CD4-positive, CD25-positive, alpha-beta regulatory T cell (primary cell): ENCODE results near the gene MCL1. TPM values are rescaled to one million over a fixed set of nuclear protein-coding genes. Genes with fewer than 3 reads are reported as not detected.
"Not testable (repeated sequence)": the region's sequence is repeated elsewhere in the genome, so short reads cannot be mapped to it uniquely, and the experiment has no call there.

Source experiments
- ATAC-seq, 2 donors: fragments of 150-1000 bp; cut with Tn5 transposase; one replicate each; pipeline ENCODE4 v1.10.0; 2021; ENCODE audit warnings: low read depth in 2 of 2, moderate number of reproducible peaks in 2 of 2, moderate library complexity in 1 of 2
- DNase-seq, 3 donors: peaks; one replicate each; pipeline versions ENCODE4 v3.0.0 to v3.0.0-alpha.2; 2012 to 2022; ENCODE audit warnings: mixed read lengths in 1 of 3
- H3K27ac ChIP-seq: one replicate; pipeline ENCODE4 v1.7.0; 2013; ENCODE audit warnings: mild to moderate bottlenecking, low read length; ENCODE audit not compliant: insufficient read depth, poor library complexity, severe bottlenecking
- H3K27me3 ChIP-seq: one replicate; pipeline ENCODE4 v1.7.0; 2013; ENCODE audit warnings: low read length; ENCODE audit not compliant: control insufficient read depth, insufficient read depth
- H3K36me3 ChIP-seq: one replicate; pipeline ENCODE4 v1.7.0; 2013; ENCODE audit warnings: mild to moderate bottlenecking, low read length, moderate library complexity; ENCODE audit not compliant: control insufficient read depth, insufficient read depth
- H3K4me1 ChIP-seq: 2 replicates; pipeline ENCODE4 v1.7.0; 2013; ENCODE audit warnings: mild to moderate bottlenecking, low read length; ENCODE audit not compliant: insufficient read depth, control insufficient read depth, poor library complexity, severe bottlenecking
- H3K4me3 ChIP-seq: one replicate; pipeline ENCODE4 v1.7.0; 2013; ENCODE audit warnings: low read depth, mild to moderate bottlenecking, low read length, moderate library complexity
- H3K9me3 ChIP-seq, 2 experiments: 1 replicate in 1 of 2; 2 replicates in 1 of 2; pipeline ENCODE4 v1.7.0; 2013; ENCODE audit warnings: low read length in 2 of 2, mild to moderate bottlenecking in 1 of 2, moderate library complexity in 1 of 2; ENCODE audit not compliant: control insufficient read depth in 2 of 2
- H3K27ac Mint-ChIP-seq, 3 donors: one replicate each; pipeline ENCODE4 v1.8.0; 2020 to 2022; ENCODE audit warnings: mild to moderate bottlenecking in 3 of 3, mixed read lengths in 3 of 3, moderate library complexity in 2 of 3
- H3K27me3 Mint-ChIP-seq: one replicate; pipeline ENCODE4 v1.8.0; 2022; ENCODE audit warnings: mild to moderate bottlenecking, mixed read lengths
- H3K36me3 Mint-ChIP-seq: one replicate; pipeline ENCODE4 v1.8.0; 2020; ENCODE audit warnings: mixed read lengths
- H3K4me1 Mint-ChIP-seq, 4 donors: one replicate each; pipeline ENCODE4 v1.8.0; 2020 to 2022; ENCODE audit warnings: mixed read lengths in 4 of 4, mild to moderate bottlenecking in 1 of 4
- H3K4me3 Mint-ChIP-seq, 4 donors: one replicate each; pipeline ENCODE4 v1.8.0; 2020 to 2022; ENCODE audit warnings: mild to moderate bottlenecking in 4 of 4, mixed read lengths in 4 of 4, moderate library complexity in 3 of 4
- H3K9me3 Mint-ChIP-seq, 7 donors: one replicate each; pipeline ENCODE4 v1.8.0; 2020 to 2022; ENCODE audit warnings: mixed read lengths in 7 of 7, mild to moderate bottlenecking in 3 of 7, moderate library complexity in 2 of 7
- polyA plus RNA-seq, 4 donors: library from polyadenylated mRNA; unstranded; fragments of 300-500 nt; fragmentation: Illumina TruSeq; gene quantifications; one replicate each; pipeline ENCODE4 v1.2.3, GENCODE V29; 2021
- total RNA-seq: library from RNA; stranded (reverse); gene quantifications from one replicate; pipeline ENCODE4 v1.2.3, GENCODE V29; 2022

MCL1 gene
- total RNA-seq: 764 TPM
- polyA plus RNA-seq: 100 to 1,000 TPM; 167 to 209 (median 178) TPM

GRCh38 chr1:150579110-150579944 lies at the start of gene MCL1:
TSS of gene MCL1 (minus strand) at chr1:150579610. CDS start at chr1:150579530, 80 bp downstream.
- H3K36me3 ChIP-seq: peaks cover 45% of the 10 kb centered on the region
- DNase-seq: peak; percentile 82 to 95 (median 83)
- Mint-ChIP-seq H3K4me1 (peaks cover 11 to 33% (median 25%) of the 10 kb centered on the region in 4 donors), H3K27me3 (peaks cover 9% of the 10 kb centered on the region), H3K9me3 (peaks cover 0 to 3% (median 0%) of the 10 kb centered on the region in 7 donors), H3K27ac (peak within 1 kb of the TSS; percentile 97 to 99 (median 98)), H3K36me3 (peaks cover 47% of the 10 kb centered on the region), H3K4me3 (peak within 1 kb of the TSS; percentile 98 to 100 (median 99))
- peak within 1 kb of the TSS; percentile 99 for H3K4me3 ChIP-seq
- H3K27me3 ChIP-seq: no peaks in the 10 kb centered on the region
- no peaks in the 10 kb centered on the region for H3K9me3 ChIP-seq
- peak within 1 kb of the TSS; percentile 95 for H3K27ac ChIP-seq
- peaks cover 22% of the 10 kb centered on the region for H3K4me1 ChIP-seq
- peak; percentile 82 to 88 for ATAC-seq

- H3K36me3 Mint-ChIP-seq: peaks cover 25% of the 10 kb centered on the region
- H3K9me3 ChIP-seq: no peaks in the 10 kb centered on the region
- peak overlapping the region; percentile 96 for H3K4me3 ChIP-seq
- peaks cover 12% of the 10 kb centered on the region for H3K4me1 ChIP-seq
- no peaks in the 10 kb centered on the region for H3K27me3 Mint-ChIP-seq
- no peak for DNase-seq
- no peak overlapping the region for H3K27ac Mint-ChIP-seq
- H3K27ac ChIP-seq: peak overlapping the region; percentile 99
- no peak overlapping the region for H3K4me3 Mint-ChIP-seq
- peaks cover 0 to 1% (median 0%) of the 10 kb centered on the region in 7 donors for H3K9me3 Mint-ChIP-seq
- no peaks in the 10 kb centered on the region for H3K27me3 ChIP-seq
- H3K4me1 Mint-ChIP-seq: peaks cover 4 to 28% (median 10%) of the 10 kb centered on the region in 4 donors
- ATAC-seq: no peak
- H3K36me3 ChIP-seq: peaks cover 37% of the 10 kb centered on the region
Observed at GRCh38 chr1:150628766-150629114, 49.3 kb upstream of the MCL1 start.

- Mint-ChIP-seq H3K27ac (peak overlapping the region in 2 of 3 donors; percentile 20 to 29), H3K4me3 (peak overlapping the region in 2 of 4 donors; percentile 23 to 42), H3K4me1 (peaks cover 4 to 30% (median 15%) of the 10 kb centered on the region in 4 donors), H3K9me3 (peaks cover 0 to 1% (median 0%) of the 10 kb centered on the region in 7 donors), H3K36me3 (peaks cover 31% of the 10 kb centered on the region), H3K27me3 (no peaks in the 10 kb centered on the region)
- Histone ChIP-seq H3K27ac (peak overlapping the region; percentile 99), H3K4me1 (peaks cover 12% of the 10 kb centered on the region), H3K4me3 (peak overlapping the region; percentile 96), H3K9me3 (no peaks in the 10 kb centered on the region), H3K27me3 (no peaks in the 10 kb centered on the region), H3K36me3 (peaks cover 43% of the 10 kb centered on the region)
- ATAC-seq: no peak
- DNase-seq: no peak
Observed at GRCh38 chr1:150627826-150628410, 48.5 kb upstream of the MCL1 start.

GRCh38 chr1:150626150-150626549 lies 46.7 kb upstream of the MCL1 start:
- no peaks in the 10 kb centered on the region for H3K9me3 ChIP-seq
- H3K4me3 ChIP-seq: no peak overlapping the region
- H3K36me3 ChIP-seq: peaks cover 48% of the 10 kb centered on the region
- Mint-ChIP-seq H3K27me3 (no peaks in the 10 kb centered on the region), H3K4me1 (peaks cover 10 to 39% (median 30%) of the 10 kb centered on the region in 4 donors), H3K4me3 (peak overlapping the region in 1 of 4 donors; percentile 45), H3K36me3 (peaks cover 34% of the 10 kb centered on the region), H3K9me3 (peaks cover 0 to 1% (median 0%) of the 10 kb centered on the region in 7 donors), H3K27ac (peak overlapping the region in 1 of 3 donors; percentile 64)
- DNase-seq (no peak), ATAC-seq (no peak)
- no peak overlapping the region for H3K27ac ChIP-seq
- peaks cover 22% of the 10 kb centered on the region for H3K4me1 ChIP-seq
- no peaks in the 10 kb centered on the region for H3K27me3 ChIP-seq

- not testable (repeated sequence) for H3K27me3 ChIP-seq, H3K4me3 ChIP-seq, ATAC-seq, H3K27ac ChIP-seq, H3K9me3 ChIP-seq, H3K27me3 Mint-ChIP-seq, H3K9me3 Mint-ChIP-seq, DNase-seq
- Histone ChIP-seq H3K36me3 (peaks cover 53% of the 10 kb centered on the region), H3K4me1 (peaks cover 38% of the 10 kb centered on the region)
- peak overlapping the region in 2 of 3 donors; percentile 17 to 72 for H3K27ac Mint-ChIP-seq
- H3K4me1 Mint-ChIP-seq: peaks cover 16 to 46% (median 44%) of the 10 kb centered on the region in 4 donors
- peaks cover 41% of the 10 kb centered on the region for H3K36me3 Mint-ChIP-seq
- H3K4me3 Mint-ChIP-seq: peak overlapping the region in 1 of 4 donors; percentile 71
Observed at GRCh38 chr1:150624546-150624945, 45.1 kb upstream of the MCL1 start.

- peak overlapping the region in 1 of 3 donors; percentile 17 for H3K27ac Mint-ChIP-seq
- not testable (repeated sequence) for H3K4me3 ChIP-seq, ATAC-seq, DNase-seq, H3K27ac ChIP-seq, H3K27me3 Mint-ChIP-seq, H3K9me3 Mint-ChIP-seq, H3K27me3 ChIP-seq, H3K4me3 Mint-ChIP-seq, H3K9me3 ChIP-seq
- H3K4me1 ChIP-seq: peaks cover 40% of the 10 kb centered on the region
- peaks cover 45% of the 10 kb centered on the region for H3K36me3 Mint-ChIP-seq
- H3K4me1 Mint-ChIP-seq: peaks cover 20 to 50% (median 48%) of the 10 kb centered on the region in 4 donors
- peaks cover 53% of the 10 kb centered on the region for H3K36me3 ChIP-seq
Observed at GRCh38 chr1:150624134-150624533, 44.7 kb upstream of the MCL1 start.

GRCh38 chr1:150622303-150622975 lies 43.0 kb upstream of the MCL1 start:
- H3K27me3 Mint-ChIP-seq: no peaks in the 10 kb centered on the region
- peak overlapping the region; percentile 53 for H3K27ac ChIP-seq
- ATAC-seq (no peak), DNase-seq (no peak)
- H3K9me3 Mint-ChIP-seq: peaks cover 0 to 1% (median 0%) of the 10 kb centered on the region in 7 donors
- H3K27ac Mint-ChIP-seq: peak overlapping the region; percentile 72 to 89 (median 83)
- H3K4me1 ChIP-seq: peaks cover 28% of the 10 kb centered on the region
- peaks cover 53% of the 10 kb centered on the region for H3K36me3 ChIP-seq
- H3K4me1 Mint-ChIP-seq: peaks cover 21 to 51% (median 44%) of the 10 kb centered on the region in 4 donors
- H3K27me3 ChIP-seq: no peaks in the 10 kb centered on the region
- no peak overlapping the region for H3K4me3 ChIP-seq
- peak overlapping the region in 1 of 4 donors; percentile 41 for H3K4me3 Mint-ChIP-seq
- peaks cover 45% of the 10 kb centered on the region for H3K36me3 Mint-ChIP-seq
- no peaks in the 10 kb centered on the region for H3K9me3 ChIP-seq
